Amniotic epithelial cell (primary cell): Measurements from ENCODE around the gene COQ6.
"Not testable (repeated sequence)": the region's sequence is repeated elsewhere in the genome, so short reads cannot be mapped to it uniquely, and the experiment has no call there.

ENCODE experiments used
- DNase-seq: peaks from one replicate; pipeline ENCODE4 v3.0.0-alpha.2; 2010; ENCODE audit warnings: low read depth

Gene COQ6

DNA sequence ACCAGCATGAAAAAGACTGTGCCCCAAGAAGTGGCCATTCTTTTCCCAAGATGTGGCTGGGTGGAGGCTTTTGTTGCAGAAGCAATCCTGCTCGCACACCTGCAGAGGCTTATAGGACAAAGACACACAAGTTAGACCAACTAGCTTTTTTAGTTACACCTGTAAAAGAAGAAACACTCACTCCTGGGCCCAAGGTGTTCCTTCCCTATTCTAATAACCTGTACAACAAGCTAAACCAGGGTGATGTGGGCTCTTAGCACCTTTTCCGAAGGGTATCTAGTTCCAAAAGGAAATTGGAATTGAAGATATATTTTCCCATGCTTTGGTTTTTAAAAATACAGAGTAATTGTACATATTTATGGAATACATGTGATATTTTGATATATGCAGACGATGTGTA, 38.0 kb downstream of the COQ6 start:
- no peak for DNase-seq

DNA sequence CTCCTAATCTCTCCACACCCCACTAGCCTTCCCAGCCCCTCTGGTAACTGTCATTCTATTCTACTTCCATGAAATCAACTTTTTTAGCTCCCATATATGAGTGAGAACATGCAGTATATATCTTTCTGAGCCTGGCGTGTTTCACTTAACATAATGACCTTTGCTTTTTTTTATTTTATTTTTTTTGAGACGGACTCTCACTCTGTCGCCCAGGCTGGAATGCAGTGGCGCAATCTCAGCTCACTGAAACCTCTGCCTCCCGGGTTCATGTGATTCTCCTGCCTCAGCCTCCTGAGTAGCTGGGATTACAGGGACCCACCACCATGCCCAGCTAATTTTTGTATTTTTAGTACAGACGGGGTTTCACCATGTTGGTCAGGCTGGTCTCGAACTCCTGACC, 38.6 kb downstream of the COQ6 start:
- not testable (repeated sequence) for DNase-seq

- DNase-seq: peak; percentile 47
Measured at GRCh38 chr14:73991092-73991491, 41.0 kb downstream of the COQ6 start.

GRCh38 chr14:73994926-73995325, 44.8 kb downstream of the COQ6 start:
- not testable (repeated sequence) for DNase-seq

GRCh38 chr14:73995977-73996378, 45.9 kb downstream of the COQ6 start:
- no peak for DNase-seq

DNA sequence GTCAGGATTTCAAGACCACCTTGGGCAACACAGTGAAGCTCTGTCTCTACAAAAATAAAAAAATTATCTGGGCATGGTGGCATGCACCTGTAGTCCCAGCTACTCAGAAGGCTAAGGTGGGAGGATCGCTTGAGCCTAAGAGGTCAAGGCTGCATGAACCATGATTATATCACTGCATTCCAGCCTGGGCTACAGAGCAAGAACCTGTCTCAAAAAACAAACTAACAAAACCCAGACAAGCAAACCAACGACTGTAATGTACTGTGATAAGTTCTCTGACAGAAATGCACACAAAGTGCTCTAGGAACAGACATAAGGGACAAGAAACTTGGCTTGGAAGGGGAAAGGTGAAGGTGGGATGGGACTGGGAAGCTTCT, 46.6 kb downstream of the COQ6 start:
- DNase-seq: no peak

DNA sequence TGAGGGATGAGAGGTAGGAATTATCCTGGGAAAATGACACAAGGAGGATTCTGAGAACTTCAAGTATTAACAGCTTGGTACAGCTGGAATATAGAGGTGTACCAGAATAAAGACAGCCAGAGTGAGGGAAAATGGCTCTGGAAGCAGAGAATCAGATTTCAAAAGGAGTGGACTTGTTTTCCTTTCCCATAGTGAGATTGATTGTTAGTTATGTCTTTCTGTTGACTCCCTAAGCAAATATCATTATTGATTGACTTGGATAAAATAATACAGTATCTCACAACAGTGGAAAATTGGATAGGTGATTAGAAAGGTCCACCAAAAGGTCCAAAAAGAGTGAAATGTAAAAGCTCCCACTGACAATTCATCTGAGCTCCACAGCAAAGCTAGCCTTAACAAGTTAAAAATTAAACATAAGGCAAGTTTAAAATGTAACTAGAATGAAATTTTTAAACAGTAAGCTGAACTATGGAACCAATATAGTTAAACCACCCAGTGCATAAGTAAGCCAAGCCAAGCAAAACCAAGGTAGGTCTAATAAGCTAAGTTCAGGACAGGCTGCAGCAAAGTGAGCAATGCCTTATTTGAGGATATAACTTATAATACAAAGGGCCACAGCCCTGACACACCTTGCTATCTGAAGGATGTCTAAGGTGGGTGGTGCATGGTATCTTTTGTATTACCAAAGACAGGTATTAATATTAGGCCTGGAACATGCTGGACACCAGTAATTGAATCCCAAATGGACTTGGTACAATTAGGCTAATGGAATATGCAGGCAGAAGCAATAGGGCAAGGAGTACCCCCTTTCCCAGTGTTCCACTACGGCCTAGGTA, 47.2 kb downstream of the COQ6 start:
- DNase-seq: no peak

- DNase-seq: no peak
Measured at GRCh38 chr14:73997944-73998447, 47.9 kb downstream of the COQ6 start.

GRCh38 chr14:73998726-73999125, 48.6 kb downstream of the COQ6 start:
- no peak for DNase-seq

GRCh38 chr14:74005664-74006063, 55.6 kb downstream of the COQ6 start:
- not testable (repeated sequence) for DNase-seq

- DNase-seq: no peak
Measured at GRCh38 chr14:74008843-74009499, 58.9 kb downstream of the COQ6 start.
